Measurements from ENCODE around the gene PIP4K2B. TPM values are rescaled to one million over a fixed set of nuclear protein-coding genes. Genes with fewer than 3 reads are reported as not detected.
"Not testable (repeated sequence)": the region's sequence is repeated elsewhere in the genome, so short reads cannot be mapped to it uniquely, and the experiment has no call there.

Gene PIP4K2B
- total RNA-seq: 10 to 100 TPM; 36.1 to 42.0 TPM
- long read RNA-seq, full-length matches to known transcripts: 2 of 12 reads
- long read RNA-seq, partial matches to known transcripts: 1 of 12 reads
- long read RNA-seq, other reads (novel, unspliced or antisense): 9 of 12 reads

GRCh38 chr17:38799501-38800236, at the start of gene PIP4K2B:
PIP4K2B (minus strand) TSS chr17:38799556; CDS start chr17:38799424, 132 bp downstream.
- DNase-seq: peak; percentile 97
- peak; percentile 94 to 97 for ATAC-seq
- intact Hi-C loops (cut with DNase I): loop anchor here in 1 of 2 donors (5.0 kb wide), 1 partner anchor 47 kb away; the partner anchor contains the start of gene PSMB3

DNA sequence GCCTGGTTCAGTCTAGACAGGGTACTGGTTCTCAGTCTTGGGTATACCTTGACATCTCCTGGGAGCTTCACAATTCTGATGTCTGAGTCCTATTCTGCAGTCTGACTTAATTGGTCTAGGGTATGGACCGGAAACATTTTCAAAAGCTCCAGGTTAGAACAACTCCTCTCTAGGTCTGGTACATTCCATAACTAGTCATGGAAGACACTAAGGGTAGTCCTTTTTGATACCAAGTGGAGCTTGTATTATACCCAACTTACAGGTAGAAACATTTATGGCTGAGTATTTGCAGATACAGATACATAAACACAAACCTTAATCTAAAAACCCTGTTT, 49.2 kb upstream of the PIP4K2B start:
- no peak for DNase-seq
- no peak for ATAC-seq
- intact Hi-C loops (cut with DNase I): no loop called here

DNA sequence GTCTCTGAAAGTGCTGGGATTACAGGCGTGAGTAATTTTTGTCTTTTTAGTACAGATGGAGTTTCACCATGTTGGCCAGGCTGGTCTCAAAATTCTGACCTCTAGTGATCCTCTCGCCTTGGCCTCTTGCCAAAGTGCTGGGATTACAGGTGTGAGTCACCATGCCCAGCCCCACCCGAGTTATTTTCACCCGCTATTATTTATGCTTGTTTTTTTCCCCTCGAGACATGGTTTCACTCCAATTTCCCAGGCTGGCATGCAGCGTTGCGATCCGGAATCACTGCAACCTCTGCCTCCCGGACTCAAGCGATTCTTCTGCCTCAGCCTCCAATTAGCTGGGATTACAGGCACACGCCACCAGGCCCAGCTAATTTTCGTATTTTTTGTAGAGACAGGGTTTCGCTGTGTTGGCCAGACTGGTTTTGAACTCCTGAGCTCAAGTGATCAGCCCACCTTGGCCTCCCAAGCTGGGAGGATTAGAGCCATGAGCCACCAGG, 45.0 kb upstream of the PIP4K2B start:
- peak; percentile 44 for DNase-seq
- intact Hi-C loops (cut with DNase I): no loop called here
- no peak for ATAC-seq

- ATAC-seq (no peak), DNase-seq (no peak)
- intact Hi-C loops (cut with DNase I): loop anchor here in 1 of 2 donors (1.0 kb wide), 1 partner anchor 27 kb away; the partner anchor contains the start of gene RPL23
Measured at GRCh38 chr17:38825762-38826247, 26.4 kb upstream of the PIP4K2B start.

DNA sequence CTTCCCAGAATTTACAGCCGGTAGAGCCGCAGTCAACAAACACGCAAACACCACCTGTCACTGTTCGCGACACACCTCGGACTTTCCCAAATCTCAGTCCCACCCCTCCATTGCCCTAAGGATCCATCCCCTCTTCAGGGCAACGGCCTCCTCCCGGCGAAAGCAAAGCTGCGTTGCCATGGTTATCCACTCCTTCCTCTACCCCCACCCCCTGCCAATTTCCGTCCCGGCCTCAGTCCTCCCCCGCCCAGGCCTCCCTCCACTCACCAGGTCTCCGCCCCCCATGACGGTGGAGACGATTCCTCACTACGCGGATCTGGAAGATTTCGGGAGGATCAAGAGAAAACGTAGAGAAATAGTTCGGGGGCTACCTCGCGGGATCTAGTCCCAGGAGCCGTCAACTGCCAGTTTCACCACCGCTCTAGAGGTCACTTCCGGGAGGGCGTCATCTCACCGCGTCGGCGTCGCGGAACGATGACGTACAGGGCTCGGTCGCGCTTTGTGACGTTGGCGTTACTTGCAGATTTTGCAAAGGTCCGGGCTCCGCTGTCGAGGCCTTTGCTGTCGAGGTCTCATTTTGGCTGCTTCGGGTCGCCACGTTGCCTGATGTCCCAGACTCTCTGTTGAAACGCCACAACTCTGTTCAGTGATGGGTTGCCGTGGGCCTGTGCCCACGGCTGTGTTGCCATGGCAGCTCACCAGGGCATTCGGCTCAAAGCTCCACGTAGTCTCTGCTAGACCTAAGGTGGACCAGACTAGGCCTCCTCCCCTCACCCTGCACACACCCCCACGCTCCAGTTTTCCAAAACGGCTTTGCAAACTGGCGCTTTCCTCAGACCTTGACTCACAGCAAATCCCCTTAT, 25.8 kb upstream of the PIP4K2B start, which contains the start of gene CWC25:
CWC25 (minus strand) TSS at position 423 of the 863 bp plus-strand sequence; CDS start at position 285, 138 bp downstream.
- intact Hi-C loops (cut with DNase I): loop anchor here in 1 of 2 donors (1.0 kb wide), 1 partner anchor 28 kb away; the partner anchor contains the start of gene RPL23
- ATAC-seq: peak; percentile 95
- peak; percentile 91 for DNase-seq

DNA sequence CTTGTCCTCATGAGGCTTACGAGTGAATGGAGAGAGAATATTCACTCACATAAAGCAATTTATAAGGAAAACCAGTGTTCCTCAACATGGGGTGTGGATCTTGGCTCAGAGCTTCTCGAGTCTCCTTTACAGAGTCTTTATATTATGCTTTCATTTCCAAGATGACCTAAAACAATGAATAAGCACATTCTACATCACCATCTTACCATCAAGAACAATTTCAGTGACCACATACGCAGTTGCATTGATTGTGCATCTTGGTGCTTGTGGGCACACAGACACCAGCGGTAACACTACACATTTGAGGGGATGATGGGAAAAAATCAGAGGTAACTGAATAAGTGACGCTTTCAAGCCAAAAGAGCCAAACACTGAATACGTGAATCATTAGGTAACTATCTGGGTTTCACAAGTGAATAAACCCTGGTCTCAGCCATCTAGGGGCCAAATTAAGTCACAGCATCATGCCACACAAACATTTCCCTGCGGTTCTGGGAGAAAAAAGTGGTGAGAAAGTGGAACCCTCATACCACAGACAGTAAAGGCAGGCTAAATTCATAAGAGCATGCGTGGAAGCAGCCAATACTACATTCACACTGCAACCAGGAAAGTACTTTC, 16.3 kb upstream of the PIP4K2B start:
- ATAC-seq (no peak), DNase-seq (no peak)
- intact Hi-C loops (cut with DNase I): no loop called here

GRCh38 chr17:38809828-38810227, 10.5 kb upstream of the PIP4K2B start:
- intact Hi-C loops (cut with DNase I): no loop called here
- no peak for ATAC-seq
- DNase-seq: no peak

DNA sequence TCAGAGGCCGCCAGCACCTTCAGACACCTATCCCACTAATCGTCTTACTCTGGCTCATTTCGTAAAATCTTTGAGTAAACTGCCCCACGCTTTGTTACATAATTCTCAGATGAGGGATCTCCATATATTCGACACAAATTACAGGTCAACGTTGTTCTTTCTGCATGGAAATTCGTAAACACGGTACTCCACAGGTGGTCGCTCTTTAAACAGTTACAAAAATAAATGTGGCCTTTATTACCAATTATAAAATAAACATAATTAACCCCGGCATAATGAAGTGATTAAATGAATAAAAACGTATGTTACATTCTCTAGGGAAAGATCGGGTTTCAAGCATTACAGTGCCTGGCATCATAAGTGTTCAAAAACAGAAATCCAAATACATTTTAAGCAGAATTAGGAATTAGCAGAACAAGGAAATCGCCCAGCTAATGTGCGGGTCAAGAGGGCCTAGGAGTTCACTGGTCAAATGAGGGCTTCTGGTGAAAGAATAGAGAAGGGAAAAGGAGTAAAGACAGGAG, 943 bp upstream of the PIP4K2B start:
- intact Hi-C loops (cut with DNase I): no loop called here
- DNase-seq (no peak), ATAC-seq (no peak)

- intact Hi-C loops (cut with DNase I): loop anchor here in 1 of 2 donors (5.0 kb wide), 1 partner anchor 47 kb away; the partner anchor contains the start of gene PSMB3
- DNase-seq (peak; percentile 67), ATAC-seq (peak; percentile 38 to 48)
Measured at GRCh38 chr17:38798614-38799500, 499 bp downstream of the PIP4K2B start.

DNA sequence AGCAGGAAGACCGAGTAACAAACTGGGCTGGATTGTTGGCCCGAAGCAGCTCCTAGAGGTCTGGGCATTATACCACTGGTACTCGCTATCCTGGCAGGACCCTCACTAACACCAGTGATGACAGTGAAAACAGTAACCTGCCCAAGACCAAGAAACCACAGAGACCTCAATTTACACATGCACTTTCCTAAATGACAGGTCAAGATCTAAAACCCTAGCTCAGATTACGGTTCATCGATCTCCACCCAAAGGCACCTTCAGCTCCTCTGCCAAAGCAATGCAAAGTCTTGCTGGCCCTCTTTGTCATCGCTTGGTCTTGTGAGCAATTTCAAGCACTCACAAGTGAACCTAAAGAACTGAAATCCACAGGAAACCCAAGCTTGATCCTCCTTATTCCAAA, 1.5 kb downstream of the PIP4K2B start:
- intact Hi-C loops (cut with DNase I): loop anchor here in 1 of 2 donors (5.0 kb wide), 1 partner anchor 46 kb away; the partner anchor contains the start of gene PSMB3

DNA sequence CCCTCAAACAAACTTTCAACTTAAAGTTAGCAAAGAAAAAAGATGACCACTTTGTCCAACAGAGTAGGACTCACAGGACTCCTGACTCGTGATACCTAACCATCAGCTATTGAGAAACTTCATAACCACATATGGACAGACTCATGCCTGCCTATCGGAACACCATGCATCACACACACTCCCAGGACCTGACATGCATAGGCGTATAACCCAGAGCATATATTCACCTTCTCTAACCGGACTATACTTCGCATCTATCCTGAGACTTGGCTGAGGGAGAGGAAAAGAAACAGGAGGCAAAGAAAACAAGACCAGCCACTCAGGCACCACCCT, 2.2 kb downstream of the PIP4K2B start:
- ATAC-seq: no peak
- DNase-seq: no peak
- intact Hi-C loops (cut with DNase I): loop anchor here in 1 of 2 donors (5.0 kb wide), 1 partner anchor 45 kb away; the partner anchor contains the start of gene PSMB3

More for the DNA sequence above, 1.5 kb downstream of the PIP4K2B start:
- no peak for ATAC-seq
- DNase-seq: no peak

DNA sequence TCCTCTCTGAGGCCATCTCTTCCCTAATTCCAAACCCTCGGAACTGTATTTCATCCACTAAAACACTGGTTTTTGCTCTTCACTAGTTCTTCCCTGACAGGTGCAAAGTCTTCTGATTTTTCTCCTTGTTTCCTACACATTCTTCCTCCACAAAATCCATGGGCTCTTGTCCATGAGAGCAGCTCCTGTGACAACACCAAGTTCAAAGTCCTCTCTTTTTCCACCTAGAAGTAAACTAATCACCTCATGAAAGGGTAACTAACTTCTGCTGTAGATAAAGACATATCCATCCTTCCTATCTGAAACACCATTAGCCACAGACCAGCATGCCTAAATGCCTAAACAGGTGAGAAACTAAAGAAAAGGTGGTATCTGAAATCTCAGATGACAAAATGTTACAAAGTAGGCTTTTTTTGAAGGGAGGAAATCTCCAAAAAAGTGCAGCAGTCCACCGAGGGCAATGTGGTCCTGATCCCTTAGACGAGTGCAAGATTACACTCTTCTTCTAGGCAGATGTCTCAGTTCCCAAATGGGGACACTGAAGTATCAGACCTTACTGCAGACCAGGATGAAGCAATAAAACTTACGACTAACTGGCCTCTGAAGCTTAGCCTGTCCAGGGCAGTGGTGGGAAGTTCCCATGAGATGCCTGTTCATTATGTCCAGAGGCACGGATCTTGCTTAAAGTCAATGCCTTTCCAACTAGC, 2.8 kb downstream of the PIP4K2B start:
- intact Hi-C loops (cut with DNase I): loop anchor here in 1 of 2 donors (5.0 kb wide), 1 partner anchor 44 kb away; the partner anchor contains the start of gene PSMB3
- ATAC-seq (no peak), DNase-seq (no peak)

DNA sequence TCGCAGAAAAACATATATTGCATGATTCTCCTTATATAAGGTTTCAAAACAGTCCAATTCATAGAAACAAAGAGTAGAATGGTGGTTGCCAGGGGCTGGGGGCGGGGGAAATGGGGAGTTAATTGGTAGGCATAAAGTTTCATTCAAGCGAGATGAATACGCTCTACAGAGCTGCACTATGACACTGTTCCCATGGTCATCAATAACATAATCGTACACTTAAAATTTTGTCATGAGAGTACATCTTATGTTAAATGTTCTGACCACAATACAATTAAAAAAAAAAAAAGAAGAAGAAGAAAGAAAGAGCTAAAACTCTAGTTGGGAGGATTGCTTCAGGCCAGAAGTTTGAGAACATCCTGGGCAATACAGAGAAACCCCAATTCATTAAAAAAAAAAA, 5.1 kb downstream of the PIP4K2B start:
- no peak for DNase-seq
- ATAC-seq: no peak
- intact Hi-C loops (cut with DNase I): no loop called here

GRCh38 chr17:38791162-38791561, 8.2 kb downstream of the PIP4K2B start:
- ATAC-seq (no peak), DNase-seq (no peak)
- intact Hi-C loops (cut with DNase I): no loop called here

DNA sequence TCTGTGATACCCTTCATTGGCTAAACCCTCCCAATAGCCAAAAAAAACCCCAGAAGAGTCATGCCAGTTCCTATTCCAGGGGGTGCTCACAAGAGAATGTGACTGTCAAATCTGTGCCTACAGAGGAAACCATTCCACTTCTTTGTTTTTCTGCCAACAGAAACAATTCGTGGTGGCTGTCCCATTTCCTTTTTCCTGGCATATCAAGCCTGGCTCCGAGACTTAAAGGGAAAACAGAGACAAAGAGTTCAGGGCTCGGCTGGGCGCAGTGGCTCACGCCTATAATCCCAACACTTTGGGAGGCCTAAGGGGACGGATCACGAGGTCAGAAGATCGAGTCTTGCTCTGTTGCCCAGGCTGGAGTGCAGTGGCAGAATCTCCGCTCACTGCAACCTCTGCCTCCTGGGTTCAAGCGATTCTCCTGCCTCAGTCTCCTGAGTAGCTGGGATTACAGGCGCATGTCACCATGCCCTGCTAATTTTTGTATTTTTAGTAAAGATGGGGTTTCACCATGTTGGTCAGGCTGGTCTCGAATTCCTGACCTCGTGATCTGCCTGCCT, 9.1 kb downstream of the PIP4K2B start:
- intact Hi-C loops (cut with DNase I); DNase-seq; ATAC-seq: not testable (repeated sequence)

DNA sequence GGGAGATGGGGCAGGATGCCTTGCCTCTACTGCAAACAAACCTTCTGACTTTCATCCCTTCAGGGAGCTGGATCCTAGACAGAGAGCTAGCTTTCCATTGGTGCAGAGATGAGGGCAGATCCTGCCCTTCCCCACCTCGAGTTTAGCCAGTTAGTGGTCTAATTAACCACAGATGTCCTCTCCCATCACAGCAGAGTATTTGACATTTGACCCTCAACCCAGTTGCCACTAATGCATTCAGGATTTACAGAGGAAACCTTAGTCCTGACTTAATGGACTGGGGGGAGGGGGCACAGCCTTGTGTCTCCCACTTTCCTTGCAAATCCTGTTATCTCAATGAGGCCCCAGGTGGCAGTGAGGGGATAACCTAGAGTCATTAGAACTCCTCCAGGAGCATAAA, 10.2 kb downstream of the PIP4K2B start:
- DNase-seq (no peak), ATAC-seq (no peak)
- intact Hi-C loops (cut with DNase I): no loop called here

DNA sequence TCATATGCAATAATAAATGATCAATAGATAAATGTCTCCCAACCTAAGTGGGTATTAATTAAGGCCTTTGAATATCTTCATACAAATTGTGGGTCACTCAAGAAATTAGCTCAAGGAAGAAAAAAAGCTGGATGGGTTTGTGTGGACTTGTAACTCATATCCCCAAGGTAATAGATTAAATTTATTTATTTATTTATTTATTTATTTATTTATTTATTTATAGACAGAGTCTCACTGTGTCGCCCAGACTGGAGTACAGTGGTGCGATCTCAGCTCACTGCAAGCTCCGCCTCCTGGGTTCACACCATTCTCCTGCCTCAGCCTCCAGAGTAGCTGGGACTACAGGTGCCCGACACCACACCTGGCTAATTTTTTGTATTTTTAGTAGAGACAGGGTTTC, 11.4 kb downstream of the PIP4K2B start:
- intact Hi-C loops (cut with DNase I); ATAC-seq; DNase-seq: not testable (repeated sequence)
